K562 (cell line): Measurements from ENCODE around the gene PNPLA7. TPM values are rescaled to one million over a fixed set of nuclear protein-coding genes. Genes with fewer than 3 reads are reported as not detected.

Experiments used
- ARNT ChIP-seq, 2 experiments: fragments of 450-650 bp; IDR thresholded peaks; 2 replicates each; pipeline ENCODE4 v1.6.1; 2016; ENCODE audit warnings: mild to moderate bottlenecking in 1 of 2
- ATF4 ChIP-seq: fragments of 450-650 bp; formaldehyde crosslinking; IDR thresholded peaks from 2 replicates; pipeline ENCODE4 v1.4.0; 2022; ENCODE audit warnings: mild to moderate bottlenecking, moderate library complexity
- BHLHE40 ChIP-seq: IDR thresholded peaks from 2 replicates; pipeline ENCODE4 v1.6.1; 2011; ENCODE audit warnings: low read length, improper control_type of control experiment
- DACH1 ChIP-seq: fragments of 450-650 bp; IDR thresholded peaks from 2 replicates; pipeline ENCODE4 v1.6.1; 2018; ENCODE audit not compliant: partially characterized antibody
- DMBX1 ChIP-seq: fragments of 250-450 bp; sonication (Bioruptor Pico); IDR thresholded peaks from 2 replicates; pipeline ENCODE4 v1.8.0; 2022; ENCODE audit warnings: inconsistent platforms, mild to moderate bottlenecking, moderate library complexity, borderline replicate concordance
- EWSR1 ChIP-seq: fragments of 450-650 bp; IDR thresholded peaks from 2 replicates; pipeline ENCODE4 v1.6.1; 2018; ENCODE audit warnings: borderline replicate concordance, mild to moderate bottlenecking, low read depth, moderate library complexity; ENCODE audit not compliant: partially characterized antibody
- FUS ChIP-seq: fragments of 200-400 bp; formaldehyde crosslinking; optimal IDR thresholded peaks from 2 replicates; pipeline ENCODE3; 2017; ENCODE audit warnings: low read depth, low read length
- NELFE ChIP-seq: IDR thresholded peaks from 2 replicates; pipeline ENCODE4 v1.6.1; 2011; ENCODE audit warnings: mild to moderate bottlenecking; ENCODE audit not compliant: insufficient read depth, insufficient read length
- RCOR1 ChIP-seq, 2 experiments: IDR thresholded peaks; 2 replicates each; pipeline ENCODE4 v1.6.1; 2012; ENCODE audit warnings: low read depth in 2 of 2, low read length in 2 of 2, borderline replicate concordance in 1 of 2, improper control_type of control experiment in 1 of 2
- RERE ChIP-seq: sonication (generic); formaldehyde crosslinking; IDR thresholded peaks from 2 replicates; pipeline ENCODE4 v1.8.0; 2023; ENCODE audit warnings: missing genetic modification reagents, mild to moderate bottlenecking, borderline replicate concordance
- SLC30A9 ChIP-seq: fragments of 250-450 bp; sonication (Bioruptor Pico); IDR thresholded peaks from 2 replicates; pipeline ENCODE4 v1.8.0; 2022; ENCODE audit warnings: mild to moderate bottlenecking, moderate library complexity
- TCF7 ChIP-seq: sonication (generic); IDR thresholded peaks from 2 replicates; pipeline ENCODE4 v1.6.1; 2016; ENCODE audit warnings: antibody characterized with exemption, borderline replicate concordance
- ZNF785 ChIP-seq: fragments of 250-450 bp; sonication (Bioruptor Pico); IDR thresholded peaks from 2 replicates; pipeline ENCODE4 v1.4.0; 2020; ENCODE audit warnings: mild to moderate bottlenecking
- polyA plus RNA-seq, 8 experiments: library from polyadenylated mRNA; depleted of rRNA in 4 of 8; stranded (reverse) in 5 of 8; unstranded in 3 of 8; fragments of >200 nt; fragmentation: Nextera tagmentation in 2 of 8; fragmentation: Illumina TruSeq in 1 of 8; extraction: Ambion mirVana in 2 of 8; extraction: Trizol in 1 of 8; gene quantifications; 2 replicates each; pipeline versions ENCODE4 v1.2.1 to v1.2.3, GENCODE V29; 2011 to 2014; ENCODE audit warnings: inconsistent platforms in 1 of 8, missing spikeins in 1 of 8
- total RNA-seq, 7 experiments: library from RNA; depleted of rRNA in 6 of 7; stranded (reverse); fragments of >200 nt in 6 of 7; fragmentation: Illumina TruSeq in 2 of 7; extraction: Trizol in 2 of 7; gene quantifications; 2 replicates each; pipeline versions ENCODE4 v1.2.1 to v1.2.3, GENCODE V29; 2011 to 2021; ENCODE audit warnings: low replicate concordance in 1 of 7
- TF ChIP-seq, protein P1 (sequence below): sonication (generic); formaldehyde crosslinking; IDR thresholded peaks from 2 replicates; pipeline ENCODE4 v1.8.1; 2023; ENCODE audit warnings: missing genetic modification reagents, mild to moderate bottlenecking, borderline replicate concordance

PNPLA7 gene
- total and polyA plus RNA-seq, 9 of the 15 experiments (the other 6 are each of a cell fraction or from before 2014, with no cell fraction given), result 0.01 to 0.85 (median 0.19) TPM; not detected in 1

DNA sequence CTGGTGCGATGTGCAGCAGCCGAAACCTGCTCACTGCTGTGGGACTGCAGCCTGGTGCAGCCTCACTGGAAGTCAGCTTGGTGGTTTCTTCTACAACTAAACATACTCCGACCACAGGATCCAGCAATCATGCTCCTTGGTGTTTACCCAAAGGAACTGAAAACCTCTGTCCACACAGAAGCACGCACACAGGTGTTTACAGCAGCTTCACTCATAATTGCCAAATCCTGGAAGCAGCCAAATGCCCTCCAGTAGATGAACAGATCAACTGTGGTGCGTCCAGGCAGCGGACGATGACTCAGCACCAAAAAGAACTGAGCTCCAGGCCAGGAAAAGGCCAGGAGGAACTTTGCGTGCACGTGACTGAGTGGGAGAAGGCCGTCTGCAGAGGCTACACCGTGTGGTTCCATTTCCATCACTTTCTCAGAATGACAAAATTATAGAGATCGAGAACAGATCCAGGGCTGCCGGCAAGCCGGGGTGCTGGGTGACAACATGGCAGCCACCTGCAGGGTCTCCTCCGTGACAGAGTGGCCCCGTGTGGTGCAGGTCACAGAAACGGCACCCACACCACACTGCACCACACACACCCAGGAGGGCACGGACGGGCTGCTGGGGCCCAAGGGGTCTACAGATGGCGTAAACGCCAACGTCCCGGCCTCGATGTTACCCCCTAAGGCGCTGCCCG is 68.0 kb downstream of the PNPLA7 start (continued):
- TF ChIP-seq RERE (CRISPR knock-in tag) (no peak), RCOR1 (IDR thresholded peaks at IDR 0.05; ENCODE audit: borderline replicate concordance in 1 of 2, low read depth in 2 of 2, low read length in 2 of 2) (peak in 1 of 2 experiments; percentile 89; a peak in 2 of 4 replicates), ZNF785 (CRISPR knock-in tag) (no peak), DMBX1 (CRISPR knock-in tag) (peak; percentile 69; the same call in 1 of the 2 replicates), TCF7 (no peak), ARNT (IDR thresholded peaks at IDR 0.05) (no peak), ATF4 (CRISPR knock-in tag) (0 out of 2 replicates have a peak, but pooled peaks have one; percentile 11), NELFE (no peak), DACH1 (no peak), SLC30A9 (CRISPR knock-in tag) (no peak), FUS (no peak), EWSR1 (no peak), BHLHE40 (peak; percentile 99)
- TF ChIP-seq, protein P1, sequence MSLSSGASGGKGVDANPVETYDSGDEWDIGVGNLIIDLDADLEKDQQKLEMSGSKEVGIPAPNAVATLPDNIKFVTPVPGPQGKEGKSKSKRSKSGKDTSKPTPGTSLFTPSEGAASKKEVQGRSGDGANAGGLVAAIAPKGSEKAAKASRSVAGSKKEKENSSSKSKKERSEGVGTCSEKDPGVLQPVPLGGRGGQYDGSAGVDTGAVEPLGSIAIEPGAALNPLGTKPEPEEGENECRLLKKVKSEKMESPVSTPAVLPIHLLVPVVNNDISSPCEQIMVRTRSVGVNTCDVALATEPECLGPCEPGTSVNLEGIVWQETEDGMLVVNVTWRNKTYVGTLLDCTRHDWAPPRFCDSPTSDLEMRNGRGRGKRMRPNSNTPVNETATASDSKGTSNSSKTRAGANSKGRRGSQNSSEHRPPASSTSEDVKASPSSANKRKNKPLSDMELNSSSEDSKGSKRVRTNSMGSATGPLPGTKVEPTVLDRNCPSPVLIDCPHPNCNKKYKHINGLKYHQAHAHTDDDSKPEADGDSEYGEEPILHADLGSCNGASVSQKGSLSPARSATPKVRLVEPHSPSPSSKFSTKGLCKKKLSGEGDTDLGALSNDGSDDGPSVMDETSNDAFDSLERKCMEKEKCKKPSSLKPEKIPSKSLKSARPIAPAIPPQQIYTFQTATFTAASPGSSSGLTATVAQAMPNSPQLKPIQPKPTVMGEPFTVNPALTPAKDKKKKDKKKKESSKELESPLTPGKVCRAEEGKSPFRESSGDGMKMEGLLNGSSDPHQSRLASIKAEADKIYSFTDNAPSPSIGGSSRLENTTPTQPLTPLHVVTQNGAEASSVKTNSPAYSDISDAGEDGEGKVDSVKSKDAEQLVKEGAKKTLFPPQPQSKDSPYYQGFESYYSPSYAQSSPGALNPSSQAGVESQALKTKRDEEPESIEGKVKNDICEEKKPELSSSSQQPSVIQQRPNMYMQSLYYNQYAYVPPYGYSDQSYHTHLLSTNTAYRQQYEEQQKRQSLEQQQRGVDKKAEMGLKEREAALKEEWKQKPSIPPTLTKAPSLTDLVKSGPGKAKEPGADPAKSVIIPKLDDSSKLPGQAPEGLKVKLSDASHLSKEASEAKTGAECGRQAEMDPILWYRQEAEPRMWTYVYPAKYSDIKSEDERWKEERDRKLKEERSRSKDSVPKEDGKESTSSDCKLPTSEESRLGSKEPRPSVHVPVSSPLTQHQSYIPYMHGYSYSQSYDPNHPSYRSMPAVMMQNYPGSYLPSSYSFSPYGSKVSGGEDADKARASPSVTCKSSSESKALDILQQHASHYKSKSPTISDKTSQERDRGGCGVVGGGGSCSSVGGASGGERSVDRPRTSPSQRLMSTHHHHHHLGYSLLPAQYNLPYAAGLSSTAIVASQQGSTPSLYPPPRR (CRISPR knock-in tag), result no peak
